ACC112 (cell line): ENCODE results near the gene ATG7.

ENCODE experiments used
- H2AFZ ChIP-seq: fragments of 200-600 bp; sonication (generic); one replicate; pipeline ENCODE4 v1.6.0; 2017; ENCODE audit warnings: antibody characterized with exemption, low read length; ENCODE audit not compliant: unreplicated experiment
- H3K27ac ChIP-seq: fragments of 200-600 bp; sonication (generic); 2 replicates; pipeline ENCODE4 v1.5.1; 2014; ENCODE audit warnings: low read depth, mild to moderate bottlenecking, antibody characterized with exemption, low read length, moderate library complexity
- H3K27me3 ChIP-seq: fragments of 200-600 bp; sonication (generic); 2 replicates; pipeline ENCODE4 v1.6.1; 2014; ENCODE audit warnings: mild to moderate bottlenecking, antibody characterized with exemption, low read length, moderate library complexity, mixed read lengths; ENCODE audit not compliant: insufficient read depth
- H3K36me3 ChIP-seq: fragments of 200-600 bp; sonication (generic); 2 replicates; pipeline ENCODE4 v1.6.1; 2016; ENCODE audit warnings: mild to moderate bottlenecking, antibody characterized with exemption, low read length, moderate library complexity, mixed read lengths; ENCODE audit not compliant: insufficient read depth
- H3K4me1 ChIP-seq: fragments of 200-600 bp; sonication (generic); one replicate; pipeline ENCODE4 v1.6.1; 2016; ENCODE audit warnings: low read length, mixed read lengths; ENCODE audit not compliant: insufficient read depth, unreplicated experiment, control insufficient read depth
- H3K4me3 ChIP-seq: fragments of 200-600 bp; sonication (generic); 2 replicates; pipeline ENCODE4 v1.5.1; 2014; ENCODE audit warnings: mild to moderate bottlenecking, low read depth, low read length
- H3K79me2 ChIP-seq: fragments of 200-600 bp; sonication (generic); one replicate; pipeline ENCODE4 v1.6.0; 2016; ENCODE audit warnings: low read length; ENCODE audit not compliant: control insufficient read depth, unreplicated experiment, insufficient read depth

ATG7 gene

DNA sequence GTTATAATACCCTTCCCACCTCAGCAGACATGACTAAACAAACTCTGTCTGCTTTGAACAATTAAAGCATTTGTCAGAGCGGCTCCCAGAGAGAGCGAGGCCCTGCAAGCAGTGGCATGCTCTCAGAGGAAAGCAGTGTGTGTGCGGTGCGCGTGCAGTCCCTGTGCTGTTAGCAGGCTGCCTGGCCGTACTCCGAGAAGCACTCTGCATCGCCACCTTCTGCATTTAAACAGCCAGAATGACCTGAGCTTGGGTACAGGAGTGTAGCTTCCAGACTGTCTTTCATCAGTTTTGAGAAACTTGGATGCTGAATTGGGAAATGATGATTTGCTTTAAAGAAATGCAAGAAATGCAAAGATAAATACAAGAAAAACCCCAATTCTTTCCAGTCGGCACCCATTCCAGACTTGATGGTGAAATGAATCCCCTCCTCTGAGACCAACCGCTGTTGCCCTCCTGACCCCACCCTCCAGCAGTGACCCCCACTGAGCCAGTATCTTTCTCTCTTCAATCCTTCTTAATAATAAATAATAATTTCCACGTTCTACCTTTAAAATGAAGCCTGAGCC is 258.0 kb downstream of the ATG7 start:
- Histone ChIP-seq H3K27ac (peak overlapping the region; percentile 73), H3K36me3 (peaks cover 3% of the 10 kb centered on the region; the same call in 1 of the 2 replicates)

DNA sequence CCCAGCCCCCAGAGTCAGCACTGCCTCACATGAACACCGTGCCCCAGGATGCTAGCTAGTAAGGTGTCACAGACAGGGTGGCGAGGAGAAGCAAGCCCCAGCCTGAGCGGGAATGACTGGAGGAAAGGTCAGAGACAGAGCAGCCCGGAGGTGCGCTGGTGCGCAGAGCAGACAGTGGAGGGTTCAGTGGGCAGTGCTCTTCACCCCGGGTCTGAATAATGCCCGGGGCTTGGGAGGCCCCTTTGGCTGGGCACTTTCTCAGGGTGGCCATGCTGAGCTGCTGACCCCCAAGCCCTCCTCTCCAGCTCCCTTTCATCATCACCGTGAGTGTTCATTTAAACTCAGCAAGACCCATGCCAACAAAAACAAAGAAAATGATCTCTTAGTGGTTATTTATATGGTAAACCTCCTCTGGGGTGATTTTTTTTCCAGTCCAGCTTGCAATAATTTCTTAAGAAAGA is 260.8 kb downstream of the ATG7 start:
- H3K4me3 ChIP-seq = no peak overlapping the region
- no peak overlapping the region for H3K27ac ChIP-seq
- no peaks in the 10 kb centered on the region for H3K79me2 ChIP-seq
- H3K4me1 ChIP-seq = peaks cover 47% of the 10 kb centered on the region
- no peaks in the 10 kb centered on the region for H3K27me3 ChIP-seq
- H3K36me3 ChIP-seq = no peaks in the 10 kb centered on the region
- H2AFZ ChIP-seq = no peak overlapping the region

More for the DNA sequence above, 258.0 kb downstream of the ATG7 start:
- H3K4me1 ChIP-seq = peaks cover 47% of the 10 kb centered on the region
- H3K27me3 ChIP-seq = no peaks in the 10 kb centered on the region
- H3K4me3 ChIP-seq = no peak overlapping the region
- H2AFZ ChIP-seq = no peak overlapping the region
- H3K79me2 ChIP-seq = no peaks in the 10 kb centered on the region

DNA sequence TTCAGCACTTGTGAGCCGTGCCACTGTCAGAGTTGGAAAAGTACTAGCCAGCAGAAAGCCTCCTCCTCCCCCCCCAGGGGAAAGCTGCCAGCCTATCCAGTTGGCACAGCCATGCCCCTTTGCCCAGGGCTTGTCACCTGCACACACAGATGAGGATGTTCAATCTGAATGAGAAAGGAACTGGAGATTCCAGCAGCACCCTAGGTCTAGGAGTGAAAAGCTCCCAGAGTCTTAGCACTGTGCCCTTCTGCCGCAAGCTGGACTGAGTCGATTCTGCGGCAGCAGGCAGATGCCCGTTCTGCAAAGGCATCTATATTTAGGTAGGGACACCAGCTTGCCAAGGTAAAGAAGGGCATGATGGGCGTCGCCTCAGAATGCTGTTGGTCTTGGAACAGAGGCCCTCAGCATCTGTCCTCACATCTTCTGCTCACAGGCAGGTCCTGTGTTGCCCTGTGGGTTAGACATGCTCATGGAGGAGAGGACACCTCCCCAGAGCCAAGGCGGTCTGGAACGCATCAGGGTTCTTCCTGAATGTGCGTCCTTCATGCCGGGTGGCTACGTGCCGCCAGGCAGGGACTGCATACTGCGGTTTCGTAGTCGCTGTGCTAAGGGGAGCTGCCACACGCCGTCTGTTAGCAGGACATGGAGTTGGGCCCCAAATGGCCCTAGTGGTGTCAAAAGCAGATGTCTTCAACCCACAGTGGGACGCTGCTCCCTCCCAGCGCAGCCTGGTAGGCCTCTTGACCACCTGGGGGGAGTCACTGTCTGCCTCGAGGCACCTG is 262.0 kb downstream of the ATG7 start:
- no peak overlapping the region for H2AFZ ChIP-seq
- H3K4me1 ChIP-seq = peaks cover 46% of the 10 kb centered on the region
- no peaks in the 10 kb centered on the region for H3K27me3 ChIP-seq
- no peaks in the 10 kb centered on the region for H3K79me2 ChIP-seq
- H3K36me3 ChIP-seq = no peaks in the 10 kb centered on the region
- H3K27ac ChIP-seq = no peak overlapping the region
- no peak overlapping the region for H3K4me3 ChIP-seq

DNA sequence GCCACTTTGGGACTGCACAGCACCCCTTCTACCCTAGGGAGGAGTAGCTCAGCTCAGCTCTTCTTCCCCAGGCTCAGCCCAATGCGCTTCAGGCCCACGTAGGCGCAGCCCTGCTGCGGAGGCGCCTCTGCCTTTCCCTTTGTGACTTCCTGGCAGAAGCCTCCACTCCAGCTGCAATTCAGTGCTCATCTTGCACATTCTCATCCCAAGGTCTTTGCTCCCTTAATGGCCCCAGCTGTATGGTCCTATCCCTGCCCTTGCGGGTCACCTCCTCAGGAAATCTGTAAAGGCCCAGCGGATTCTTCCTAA is 262.6 kb downstream of the ATG7 start:
- H3K4me3 ChIP-seq = no peak overlapping the region
- H3K27ac ChIP-seq = no peak overlapping the region
- H3K4me1 ChIP-seq = peaks cover 40% of the 10 kb centered on the region
- H3K79me2 ChIP-seq = no peaks in the 10 kb centered on the region
- no peaks in the 10 kb centered on the region for H3K27me3 ChIP-seq
- no peaks in the 10 kb centered on the region for H3K36me3 ChIP-seq
- H2AFZ ChIP-seq = no peak overlapping the region

DNA sequence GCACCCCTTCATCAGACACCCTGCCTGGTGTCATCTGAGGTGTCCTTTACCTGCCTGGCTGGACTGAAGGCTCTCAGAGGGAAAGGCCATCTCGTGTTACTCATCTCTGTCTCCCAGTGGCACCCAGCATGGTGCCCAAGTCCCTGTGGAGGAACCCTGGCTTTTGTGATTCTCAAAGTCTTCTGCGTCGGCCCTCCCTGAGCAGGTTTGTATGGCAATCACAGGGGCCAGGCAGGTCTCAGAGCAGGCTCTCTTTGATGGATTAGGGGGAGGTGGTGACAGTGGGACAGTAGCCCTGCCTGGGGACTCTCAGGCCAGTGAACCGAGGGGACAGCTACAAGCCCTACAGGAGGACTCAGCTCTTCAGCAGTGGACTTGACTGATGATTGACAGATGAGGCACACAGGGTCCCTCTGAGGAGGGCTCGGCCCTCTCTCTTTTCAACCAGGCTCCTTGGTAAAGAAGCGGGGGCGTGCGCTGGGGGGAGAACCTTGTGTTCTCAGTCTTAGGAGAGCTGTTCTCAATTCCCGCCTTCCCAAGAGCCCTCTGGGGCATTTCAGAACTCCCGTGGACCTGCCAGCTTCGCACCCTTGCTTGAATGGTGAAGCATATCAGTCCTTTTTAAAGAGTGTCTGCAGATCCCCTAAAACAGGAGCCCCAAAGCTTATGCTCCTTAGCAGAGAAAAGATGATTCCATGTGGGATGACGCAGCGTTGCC is 263.2 kb downstream of the ATG7 start:
- Histone ChIP-seq H3K4me1 (peaks cover 34% of the 10 kb centered on the region), H2AFZ (no peak overlapping the region), H3K36me3 (no peaks in the 10 kb centered on the region), H3K27me3 (no peaks in the 10 kb centered on the region), H3K79me2 (no peaks in the 10 kb centered on the region), H3K4me3 (no peak overlapping the region), H3K27ac (no peak overlapping the region)

DNA sequence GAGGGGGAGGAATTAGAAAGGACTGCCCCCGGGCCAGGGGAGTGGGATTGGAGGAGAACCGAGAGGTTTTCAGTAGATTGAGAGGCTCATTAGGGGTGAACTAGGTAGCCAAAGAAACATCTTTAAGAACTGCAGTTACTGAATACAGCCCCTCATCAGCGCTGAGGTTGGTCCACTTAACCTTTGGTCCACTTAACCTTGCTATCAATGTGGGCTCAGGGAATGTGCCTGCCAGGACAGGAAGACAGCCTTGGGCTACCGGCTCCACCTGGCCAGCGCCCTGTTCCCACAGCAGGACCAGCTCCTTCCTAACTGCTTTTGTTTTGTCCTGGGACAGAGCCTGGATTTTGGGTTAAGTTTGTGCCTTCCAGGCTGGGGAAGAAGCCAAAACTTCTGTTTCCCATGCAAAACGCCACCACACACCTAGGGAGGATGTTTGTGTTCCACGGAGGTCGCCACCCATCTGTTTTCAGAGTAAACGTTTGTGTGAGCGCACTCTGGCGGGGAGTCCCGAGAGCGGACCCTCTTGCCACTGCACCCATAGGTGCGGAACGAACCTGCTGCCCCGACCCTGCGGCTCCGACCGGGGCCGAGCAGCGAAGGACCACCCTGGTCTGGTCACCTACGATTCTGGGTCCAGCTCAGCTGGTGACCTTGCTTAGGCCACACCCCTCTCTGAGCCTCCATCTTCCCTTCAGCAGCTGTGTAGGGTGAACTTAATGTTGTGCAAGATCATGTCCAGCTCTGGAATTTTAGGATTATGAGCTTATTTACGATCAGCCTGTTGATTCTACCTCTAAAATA is 264.1 kb downstream of the ATG7 start:
- Histone ChIP-seq H3K4me1 (peaks cover 26% of the 10 kb centered on the region), H3K27ac (no peak overlapping the region), H3K4me3 (no peak overlapping the region), H3K27me3 (no peaks in the 10 kb centered on the region), H3K36me3 (no peaks in the 10 kb centered on the region), H2AFZ (no peak overlapping the region), H3K79me2 (no peaks in the 10 kb centered on the region)

DNA sequence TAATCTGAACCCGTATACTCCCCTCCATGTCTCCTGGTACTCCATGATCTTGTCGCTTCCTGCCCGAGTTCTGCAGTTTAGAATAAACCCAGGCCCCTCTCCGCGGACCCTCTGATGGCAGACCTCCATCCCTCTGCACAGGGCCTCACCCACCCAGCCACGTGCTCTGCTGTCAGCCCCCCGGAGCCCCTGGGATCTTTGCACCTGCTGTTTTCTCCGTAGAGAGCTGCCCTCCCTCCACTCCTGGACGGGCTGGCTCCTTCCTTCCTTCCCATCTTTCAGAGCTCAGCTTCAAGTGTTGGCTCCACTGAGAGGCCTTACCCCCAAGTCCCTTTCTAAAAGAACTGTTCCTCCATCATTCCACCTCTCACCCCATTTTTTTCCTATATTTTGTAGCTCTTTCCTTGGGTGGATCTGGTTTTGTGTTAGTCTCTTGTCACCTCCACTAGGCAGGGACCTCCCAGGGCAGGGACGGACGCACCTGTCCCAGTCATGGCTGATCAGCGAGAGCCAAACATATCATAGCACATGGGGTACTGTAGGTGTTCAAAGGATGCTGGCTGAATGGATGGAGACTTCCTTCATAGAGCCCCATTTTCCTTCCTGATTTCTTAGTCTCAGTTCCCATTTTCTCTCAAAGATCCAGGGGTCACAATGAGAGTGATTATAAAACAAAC is 264.9 kb downstream of the ATG7 start:
- Histone ChIP-seq H3K36me3 (no peaks in the 10 kb centered on the region), H2AFZ (no peak overlapping the region), H3K79me2 (no peaks in the 10 kb centered on the region), H3K27me3 (no peaks in the 10 kb centered on the region), H3K4me1 (peaks cover 23% of the 10 kb centered on the region), H3K27ac (no peak overlapping the region), H3K4me3 (no peak overlapping the region)

DNA sequence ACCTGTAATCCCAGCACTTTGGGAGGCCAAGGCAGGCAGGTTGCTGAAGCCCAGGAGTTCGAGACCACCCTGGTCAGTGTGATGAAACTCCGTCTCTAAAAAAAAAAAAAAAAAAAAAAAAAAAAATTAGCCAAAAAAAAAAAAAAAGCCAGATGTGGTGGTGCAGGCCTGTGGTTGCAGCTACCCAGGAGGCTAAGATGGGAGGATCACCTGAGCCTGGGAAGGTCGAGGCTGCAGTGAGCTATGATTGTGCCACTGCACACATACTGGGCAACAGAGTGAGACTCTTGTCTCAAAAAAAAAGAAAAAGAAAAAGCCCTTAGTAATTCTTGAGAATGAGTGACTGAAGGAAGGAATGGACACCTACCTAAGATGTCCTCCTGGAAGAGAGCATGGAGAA is 266.4 kb downstream of the ATG7 start:
- Histone ChIP-seq H3K27ac (no peak overlapping the region), H3K27me3 (no peaks in the 10 kb centered on the region), H3K36me3 (no peaks in the 10 kb centered on the region), H3K79me2 (no peaks in the 10 kb centered on the region), H2AFZ (no peak overlapping the region), H3K4me1 (peaks cover 8% of the 10 kb centered on the region), H3K4me3 (no peak overlapping the region)

DNA sequence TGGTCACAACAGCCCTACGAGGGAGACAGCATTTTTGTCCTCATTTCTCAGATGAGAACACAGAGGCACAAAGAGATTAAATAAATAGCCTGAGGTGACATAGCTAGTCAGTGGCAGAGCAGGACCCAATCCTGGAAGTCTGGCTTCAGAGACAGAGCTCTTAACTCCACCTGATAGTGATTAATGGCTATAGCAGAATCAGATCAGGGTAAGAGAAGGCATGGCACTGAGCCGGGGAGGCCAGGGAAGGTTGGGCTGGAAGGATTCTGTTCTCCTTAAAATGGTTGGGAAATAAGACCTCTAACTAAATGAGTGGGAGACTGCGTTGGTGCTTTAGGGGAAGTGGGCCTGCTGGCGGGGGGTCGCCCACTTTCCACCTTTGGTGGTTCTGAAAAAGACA is 267.0 kb downstream of the ATG7 start:
- Histone ChIP-seq H3K27ac (no peak overlapping the region), H3K4me1 (peaks cover 6% of the 10 kb centered on the region), H3K4me3 (no peak overlapping the region), H3K79me2 (no peaks in the 10 kb centered on the region), H2AFZ (no peak overlapping the region), H3K36me3 (no peaks in the 10 kb centered on the region), H3K27me3 (no peaks in the 10 kb centered on the region)

DNA sequence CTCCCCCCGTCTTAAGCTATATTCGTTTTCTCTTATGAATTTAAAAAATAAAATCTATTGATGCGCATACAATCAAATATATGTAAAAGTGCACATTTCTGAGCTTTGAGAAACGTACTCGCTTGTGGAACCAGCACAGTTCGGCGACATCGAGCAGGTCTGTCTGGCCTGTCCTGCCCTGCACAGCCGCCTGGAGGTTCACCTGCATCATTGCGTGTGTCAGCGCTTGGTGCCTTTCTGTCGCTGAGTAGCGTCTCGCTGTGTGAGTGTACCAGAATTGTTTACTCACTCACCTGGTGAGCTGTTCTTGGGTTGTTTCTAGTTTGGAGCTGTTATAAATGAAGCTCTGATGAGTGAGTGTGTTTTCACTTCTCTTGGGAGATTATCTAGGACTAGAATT is 267.5 kb downstream of the ATG7 start:
- Histone ChIP-seq H3K4me3 (no peak overlapping the region), H3K27ac (no peak overlapping the region), H3K79me2 (no peaks in the 10 kb centered on the region), H3K4me1 (peaks cover 8% of the 10 kb centered on the region), H3K27me3 (no peaks in the 10 kb centered on the region), H3K36me3 (no peaks in the 10 kb centered on the region), H2AFZ (no peak overlapping the region)
